ENCODE data around the gene YPEL3.

The YPEL3 gene

DNA sequence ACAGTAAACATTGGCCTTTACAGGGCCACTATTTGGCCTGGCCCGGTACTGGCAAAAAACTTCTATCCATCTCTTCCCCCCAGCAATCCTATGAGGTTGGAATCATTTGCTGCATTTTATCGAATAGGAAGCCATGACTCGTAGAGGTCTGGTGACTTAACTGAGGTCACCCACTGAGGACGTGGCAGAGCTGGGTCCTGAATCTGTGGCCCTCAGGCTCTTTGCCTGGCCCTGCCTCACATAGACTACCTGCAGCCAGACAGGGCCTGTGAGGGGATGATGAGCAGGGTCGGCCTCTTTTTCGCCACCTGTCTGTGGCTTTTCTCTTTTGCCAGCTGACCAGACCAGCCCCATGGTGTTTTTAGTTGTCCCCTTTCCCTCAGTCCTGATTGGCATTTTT, 18.4 kb downstream of the YPEL3 start:
- H3K9me3 Mint-ChIP-seq, result no peaks in the 10 kb centered on the region
- no peak for ATAC-seq (ENCODE audit: low read depth)
- H3K4me1 Mint-ChIP-seq, result peaks cover 22% of the 10 kb centered on the region
- peaks cover 21% of the 10 kb centered on the region for H3K36me3 Mint-ChIP-seq
- DNase-seq (ENCODE audit: low spot score in 2 of 2), result no peak
- peak overlapping the region; percentile 97 for H3K27ac Mint-ChIP-seq
- H3K4me3 Mint-ChIP-seq, result peak overlapping the region; percentile 22
- H3K27me3 Mint-ChIP-seq, result no peaks in the 10 kb centered on the region

DNA sequence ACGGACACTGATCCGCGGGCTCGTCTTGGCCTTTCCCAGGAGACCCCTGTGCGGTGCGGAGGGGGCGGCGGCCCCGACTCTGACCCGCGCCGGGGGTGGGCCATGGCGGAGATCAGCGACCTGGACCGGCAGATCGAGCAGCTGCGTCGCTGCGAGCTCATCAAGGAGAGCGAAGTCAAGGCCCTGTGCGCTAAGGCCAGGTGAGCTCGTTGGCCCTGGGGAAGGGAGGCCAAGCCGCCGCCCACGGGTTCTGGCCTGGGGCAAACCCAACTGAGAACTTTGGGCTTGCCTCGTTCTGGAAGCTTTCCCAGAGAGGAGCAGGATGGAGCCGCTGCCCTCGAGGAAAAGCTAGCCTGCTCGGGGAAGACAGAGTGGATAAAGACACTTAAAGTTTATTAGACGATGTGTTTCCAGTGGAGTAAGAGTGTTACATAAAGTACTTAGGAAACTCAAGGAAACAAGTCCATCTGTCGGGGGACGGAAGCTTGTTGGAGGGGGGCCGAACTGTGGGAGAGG, 19.7 kb downstream of the YPEL3 start:
- ATAC-seq (ENCODE audit: low read depth), result peak; percentile 48
- no peak for DNase-seq (ENCODE audit: low spot score in 2 of 2)
- H3K36me3 Mint-ChIP-seq, result peaks cover 15% of the 10 kb centered on the region
- no peaks in the 10 kb centered on the region for H3K9me3 Mint-ChIP-seq
- H3K27ac Mint-ChIP-seq, result peak overlapping the region; percentile 97
- H3K27me3 Mint-ChIP-seq, result no peaks in the 10 kb centered on the region
- H3K4me1 Mint-ChIP-seq, result peaks cover 22% of the 10 kb centered on the region
- H3K4me3 Mint-ChIP-seq, result peak overlapping the region; percentile 94

DNA sequence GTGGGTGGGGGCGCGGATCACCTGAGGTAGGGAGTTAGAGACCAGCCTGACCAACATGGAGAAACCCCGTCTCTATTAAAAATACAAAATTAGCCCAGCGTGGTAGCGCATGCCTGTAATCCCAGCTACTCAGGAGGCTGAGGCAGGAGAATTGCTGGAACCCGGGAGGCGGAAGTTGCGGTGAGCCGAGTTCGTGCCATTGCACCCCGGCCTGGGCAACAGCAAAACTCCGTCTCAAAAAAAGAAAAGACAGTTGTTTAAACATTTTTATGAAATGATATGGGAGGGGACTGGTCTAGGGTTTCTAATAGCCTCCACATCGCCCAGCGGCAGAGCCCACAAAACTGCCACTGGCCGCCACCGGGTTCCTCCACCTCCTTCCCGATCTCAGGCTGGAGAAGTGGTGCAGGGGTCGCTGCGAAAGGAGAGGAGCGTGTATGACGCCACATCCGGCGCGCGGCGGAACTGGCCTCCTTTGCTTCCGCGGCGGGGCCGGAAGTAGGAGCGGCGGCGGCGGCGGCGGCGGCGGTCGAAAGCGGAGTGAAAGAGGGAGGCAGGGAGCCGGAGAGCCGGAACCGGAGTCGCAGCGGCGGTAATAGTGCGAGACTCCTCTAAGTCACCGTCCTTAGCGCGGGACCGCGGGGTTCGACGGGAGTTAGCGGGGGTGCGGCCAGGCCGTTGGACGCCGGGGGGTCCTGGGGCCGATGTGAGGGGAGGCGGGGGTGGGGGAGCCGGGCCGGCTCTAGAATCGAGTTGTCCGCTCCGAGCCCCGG, 20.3 kb downstream of the YPEL3 start, which contains the start of gene PPP4C:
Gene PPP4C (plus strand): TSS at position 492 of the 773 bp plus-strand sequence. CDS start 384 bp downstream, outside the sequence.
- Mint-ChIP-seq H3K27me3 (no peaks in the 10 kb centered on the region), H3K36me3 (peaks cover 13% of the 10 kb centered on the region), H3K4me3 (peak within 1 kb of the TSS; percentile 94), H3K27ac (peak within 1 kb of the TSS; percentile 97), H3K9me3 (no peaks in the 10 kb centered on the region), H3K4me1 (peaks cover 22% of the 10 kb centered on the region)
- ATAC-seq (ENCODE audit: low read depth), result peak; percentile 94
- DNase-seq (ENCODE audit: low spot score in 2 of 2), result peak; percentile 79 to 86

DNA sequence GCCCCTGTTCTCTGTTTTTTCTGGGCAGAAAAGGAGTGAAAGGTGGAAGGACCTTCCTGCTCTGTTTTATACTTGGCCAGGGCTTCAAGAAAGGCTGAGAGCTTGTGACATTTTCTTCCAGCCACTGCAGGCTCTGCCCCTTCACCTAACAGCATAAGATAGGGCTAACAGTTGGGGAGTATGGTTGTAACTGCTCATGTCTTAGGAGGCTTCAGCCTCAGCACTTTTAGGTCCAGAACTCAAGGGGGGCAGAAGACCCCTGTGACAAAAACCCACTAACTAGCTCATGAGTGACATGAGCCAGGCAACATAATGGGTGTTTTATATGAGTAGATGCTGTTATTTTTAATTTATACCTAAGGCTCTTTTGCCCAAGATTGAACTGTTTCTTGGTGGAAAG, 25.5 kb downstream of the YPEL3 start:
- Mint-ChIP-seq H3K4me3 (no peak overlapping the region), H3K36me3 (peaks cover 21% of the 10 kb centered on the region), H3K27ac (no peak overlapping the region), H3K9me3 (no peaks in the 10 kb centered on the region), H3K4me1 (peaks cover 22% of the 10 kb centered on the region), H3K27me3 (no peaks in the 10 kb centered on the region)
- ATAC-seq (ENCODE audit: low read depth) (no peak), DNase-seq (ENCODE audit: low spot score in 2 of 2) (no peak)

DNA sequence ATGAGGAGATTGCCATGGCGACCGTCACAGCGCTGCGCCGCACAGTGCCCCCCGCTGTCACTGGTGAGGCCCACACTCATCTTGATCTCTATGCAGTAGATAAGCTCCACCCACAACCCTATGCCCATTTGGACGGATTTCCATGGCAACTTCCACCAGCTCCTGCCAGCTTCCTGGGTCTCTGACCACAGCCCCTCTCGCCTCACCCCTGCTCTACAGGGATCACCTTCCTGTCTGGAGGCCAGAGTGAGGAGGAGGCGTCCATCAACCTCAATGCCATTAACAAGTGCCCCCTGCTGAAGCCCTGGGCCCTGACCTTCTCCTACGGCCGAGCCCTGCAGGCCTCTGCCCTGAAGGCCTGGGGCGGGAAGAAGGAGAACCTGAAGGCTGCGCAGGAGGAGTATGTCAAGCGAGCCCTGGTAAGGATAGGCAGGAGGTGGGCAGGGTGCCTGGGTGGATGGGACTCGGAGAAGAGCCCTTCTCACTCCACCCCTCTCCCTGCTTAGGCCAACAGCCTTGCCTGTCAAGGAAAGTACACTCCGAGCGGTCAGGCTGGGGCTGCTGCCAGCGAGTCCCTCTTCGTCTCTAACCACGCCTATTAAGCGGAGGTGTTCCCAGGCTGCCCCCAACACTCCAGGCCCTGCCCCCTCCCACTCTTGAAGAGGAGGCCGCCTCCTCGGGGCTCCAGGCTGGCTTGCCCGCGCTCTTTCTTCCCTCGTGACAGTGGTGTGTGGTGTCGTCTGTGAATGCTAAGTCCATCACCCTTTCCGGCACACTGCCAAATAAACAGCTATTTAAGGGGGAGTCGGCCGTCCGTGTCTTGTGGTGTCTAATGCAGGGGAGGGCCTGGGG, 26.2 kb downstream of the YPEL3 start:
- no peaks in the 10 kb centered on the region for H3K9me3 Mint-ChIP-seq
- H3K4me1 Mint-ChIP-seq, result peaks cover 22% of the 10 kb centered on the region
- no peak overlapping the region for H3K27ac Mint-ChIP-seq
- ATAC-seq (ENCODE audit: low read depth) (no peak), DNase-seq (ENCODE audit: low spot score in 2 of 2) (no peak)
- H3K4me3 Mint-ChIP-seq, result no peak overlapping the region
- H3K36me3 Mint-ChIP-seq, result peaks cover 21% of the 10 kb centered on the region
- H3K27me3 Mint-ChIP-seq, result no peaks in the 10 kb centered on the region

DNA sequence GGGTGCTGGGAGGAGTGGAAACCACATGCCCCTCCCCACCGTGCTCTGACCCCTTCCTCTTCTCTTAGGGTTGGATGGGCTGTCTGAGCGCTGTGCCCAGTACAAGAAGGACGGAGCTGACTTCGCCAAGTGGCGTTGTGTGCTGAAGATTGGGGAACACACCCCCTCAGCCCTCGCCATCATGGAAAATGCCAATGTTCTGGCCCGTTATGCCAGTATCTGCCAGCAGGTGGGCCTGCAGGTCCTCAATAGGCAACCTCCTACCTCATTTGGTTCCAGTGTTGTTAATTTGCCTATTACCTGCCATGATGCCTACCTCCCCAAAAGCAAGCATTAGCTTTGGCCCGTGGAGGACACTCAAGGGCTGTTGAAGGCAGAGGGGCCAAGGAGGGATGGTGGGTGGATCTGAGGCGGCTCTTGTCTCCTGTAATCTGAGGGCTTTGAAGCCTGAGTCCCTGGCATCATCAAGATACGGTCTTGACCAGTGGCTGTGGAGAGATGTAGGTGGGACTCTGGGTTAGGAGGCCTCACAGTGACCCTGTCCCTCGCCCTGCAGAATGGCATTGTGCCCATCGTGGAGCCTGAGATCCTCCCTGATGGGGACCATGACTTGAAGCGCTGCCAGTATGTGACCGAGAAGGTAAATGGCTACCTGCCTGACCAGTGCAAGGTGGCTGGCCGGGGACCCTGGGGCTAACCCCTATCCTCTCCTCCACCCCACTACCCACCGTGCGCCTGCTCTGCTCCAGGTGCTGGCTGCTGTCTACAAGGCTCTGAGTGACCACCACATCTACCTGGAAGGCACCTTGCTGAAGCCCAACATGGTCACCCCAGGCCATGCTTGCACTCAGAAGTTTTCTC, 27.0 kb downstream of the YPEL3 start:
- Mint-ChIP-seq H3K27me3 (no peaks in the 10 kb centered on the region), H3K4me1 (peaks cover 22% of the 10 kb centered on the region), H3K4me3 (no peak overlapping the region), H3K9me3 (no peaks in the 10 kb centered on the region), H3K27ac (no peak overlapping the region), H3K36me3 (peaks cover 21% of the 10 kb centered on the region)
- ATAC-seq (ENCODE audit: low read depth) (no peak), DNase-seq (ENCODE audit: low spot score in 2 of 2) (peak; percentile 39 to 58)

DNA sequence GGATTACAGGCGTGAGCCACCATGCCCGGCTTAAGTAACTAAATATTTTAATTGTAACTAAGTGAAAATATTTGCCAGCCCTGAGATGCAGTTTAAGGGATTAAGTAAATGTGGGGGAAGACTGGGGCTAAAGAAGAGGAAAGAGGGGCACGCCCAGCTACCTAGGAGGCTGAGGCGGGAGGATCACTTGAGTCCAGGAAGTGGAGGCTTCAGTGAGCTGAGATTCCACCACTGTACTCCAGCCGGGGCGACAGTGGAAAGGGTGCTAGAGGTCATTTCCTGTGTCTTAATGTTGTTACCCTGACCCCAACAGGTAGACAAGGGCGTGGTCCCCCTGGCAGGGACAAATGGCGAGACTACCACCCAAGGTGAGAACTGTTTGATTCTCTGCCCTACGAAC, 27.7 kb downstream of the YPEL3 start:
- peaks cover 24% of the 10 kb centered on the region for H3K4me1 Mint-ChIP-seq
- DNase-seq (ENCODE audit: low spot score in 2 of 2), result no peak
- no peak overlapping the region for H3K4me3 Mint-ChIP-seq
- peaks cover 21% of the 10 kb centered on the region for H3K36me3 Mint-ChIP-seq
- H3K27me3 Mint-ChIP-seq, result no peaks in the 10 kb centered on the region
- no peak for ATAC-seq (ENCODE audit: low read depth)
- H3K27ac Mint-ChIP-seq, result no peak overlapping the region
- no peaks in the 10 kb centered on the region for H3K9me3 Mint-ChIP-seq

DNA sequence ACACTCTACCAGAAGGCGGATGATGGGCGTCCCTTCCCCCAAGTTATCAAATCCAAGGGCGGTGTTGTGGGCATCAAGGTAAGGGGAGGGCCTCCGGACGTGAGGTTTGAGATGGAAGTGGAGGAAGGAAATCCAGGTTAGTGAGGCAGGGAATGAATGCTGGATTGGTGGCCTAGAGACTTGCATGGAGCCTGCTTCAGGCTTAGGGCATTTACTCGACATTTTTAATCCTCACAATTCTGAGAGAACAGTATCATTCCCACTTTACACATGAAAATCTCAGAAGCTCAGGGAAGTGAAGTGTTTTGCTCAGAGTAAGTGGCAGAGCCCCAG, 28.5 kb downstream of the YPEL3 start:
- H3K4me1 Mint-ChIP-seq, result peaks cover 24% of the 10 kb centered on the region
- H3K27me3 Mint-ChIP-seq, result no peaks in the 10 kb centered on the region
- no peak overlapping the region for H3K4me3 Mint-ChIP-seq
- H3K27ac Mint-ChIP-seq, result no peak overlapping the region
- no peak for ATAC-seq (ENCODE audit: low read depth)
- peaks cover 21% of the 10 kb centered on the region for H3K36me3 Mint-ChIP-seq
- H3K9me3 Mint-ChIP-seq, result no peaks in the 10 kb centered on the region
- DNase-seq (ENCODE audit: low spot score in 2 of 2), result no peak

DNA sequence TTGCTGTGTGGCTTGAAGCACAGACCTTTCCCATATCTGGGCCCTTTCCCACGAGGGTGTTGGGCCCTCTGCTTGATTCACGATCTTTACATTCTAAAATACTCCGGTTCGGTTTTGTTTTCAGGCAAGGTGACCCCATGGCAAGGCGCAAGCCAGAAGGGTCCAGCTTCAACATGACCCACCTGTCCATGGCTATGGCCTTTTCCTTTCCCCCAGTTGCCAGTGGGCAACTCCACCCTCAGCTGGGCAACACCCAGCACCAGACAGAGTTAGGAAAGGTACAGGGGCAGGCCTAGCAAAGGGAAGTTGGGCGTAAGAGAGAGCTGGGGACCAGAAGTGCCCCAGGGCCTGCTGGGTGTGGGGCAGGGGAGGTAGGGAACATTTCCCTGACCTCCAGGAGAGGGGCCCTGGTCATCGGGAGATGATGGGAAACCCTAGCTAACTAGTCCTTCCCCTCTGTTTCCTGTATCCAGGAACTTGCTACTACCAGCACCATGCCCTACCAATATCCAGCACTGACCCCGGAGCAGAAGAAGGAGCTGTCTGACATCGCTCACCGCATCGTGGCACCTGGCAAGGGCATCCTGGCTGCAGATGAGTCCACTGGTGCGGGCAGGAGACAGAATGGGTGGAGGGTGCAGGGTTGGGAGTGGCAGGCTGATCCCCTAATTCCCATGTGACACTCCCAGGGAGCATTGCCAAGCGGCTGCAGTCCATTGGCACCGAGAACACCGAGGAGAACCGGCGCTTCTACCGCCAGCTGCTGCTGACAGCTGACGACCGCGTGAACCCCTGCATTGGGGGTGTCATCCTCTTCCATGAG, 29.0 kb downstream of the YPEL3 start:
- peak overlapping the region; percentile 98 for H3K4me3 Mint-ChIP-seq
- no peak for ATAC-seq (ENCODE audit: low read depth)
- peak overlapping the region; percentile 92 for H3K27ac Mint-ChIP-seq
- peaks cover 18% of the 10 kb centered on the region for H3K36me3 Mint-ChIP-seq
- H3K27me3 Mint-ChIP-seq, result no peaks in the 10 kb centered on the region
- DNase-seq (ENCODE audit: low spot score in 2 of 2), result no peak
- peaks cover 24% of the 10 kb centered on the region for H3K4me1 Mint-ChIP-seq
- no peaks in the 10 kb centered on the region for H3K9me3 Mint-ChIP-seq

DNA sequence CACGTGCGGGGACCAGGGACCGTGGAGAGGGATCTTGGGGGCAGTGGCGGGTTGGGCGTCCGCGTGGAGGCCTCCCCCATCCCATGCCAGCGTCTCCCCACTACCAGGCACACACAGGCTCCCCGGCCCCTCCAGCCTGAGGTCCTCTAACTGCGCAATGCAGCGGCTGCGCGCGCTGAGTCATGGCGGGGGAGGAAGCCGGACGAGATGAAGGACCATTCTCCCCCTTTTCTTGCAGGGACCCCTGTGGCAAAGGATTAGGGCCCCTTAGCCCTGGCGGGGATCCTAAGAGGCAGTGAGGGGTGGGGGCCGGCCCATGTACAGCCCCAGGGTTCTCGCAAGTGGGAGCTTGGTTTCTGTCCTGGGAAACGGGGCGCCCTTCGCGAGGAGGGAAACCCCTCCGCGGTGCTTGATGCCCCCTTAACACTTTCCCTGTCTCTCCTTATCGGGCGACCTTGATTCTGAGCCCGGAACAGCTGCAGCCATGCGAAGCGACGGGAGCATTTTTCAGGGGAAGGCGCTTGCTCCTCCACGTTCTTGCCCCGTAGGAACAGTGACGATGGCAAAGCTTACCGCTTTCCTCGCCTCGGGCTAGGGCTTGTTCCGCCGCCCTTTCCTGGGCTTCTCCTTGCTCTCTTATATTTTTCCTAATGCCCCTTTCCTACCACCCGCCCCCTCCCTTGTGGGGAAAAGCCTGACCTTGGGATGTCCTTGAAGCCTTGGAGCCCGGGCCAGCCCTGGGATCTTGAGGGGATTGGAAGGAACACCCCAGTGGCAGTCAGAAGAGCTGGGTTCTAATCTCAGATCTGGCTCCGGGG, 29.9 kb downstream of the YPEL3 start:
- Mint-ChIP-seq H3K36me3 (peaks cover 18% of the 10 kb centered on the region), H3K27ac (peak overlapping the region; percentile 92), H3K27me3 (no peaks in the 10 kb centered on the region), H3K9me3 (no peaks in the 10 kb centered on the region), H3K4me3 (peak overlapping the region; percentile 98), H3K4me1 (peaks cover 24% of the 10 kb centered on the region)
- ATAC-seq (ENCODE audit: low read depth), result no peak
- no peak for DNase-seq (ENCODE audit: low spot score in 2 of 2)

DNA sequence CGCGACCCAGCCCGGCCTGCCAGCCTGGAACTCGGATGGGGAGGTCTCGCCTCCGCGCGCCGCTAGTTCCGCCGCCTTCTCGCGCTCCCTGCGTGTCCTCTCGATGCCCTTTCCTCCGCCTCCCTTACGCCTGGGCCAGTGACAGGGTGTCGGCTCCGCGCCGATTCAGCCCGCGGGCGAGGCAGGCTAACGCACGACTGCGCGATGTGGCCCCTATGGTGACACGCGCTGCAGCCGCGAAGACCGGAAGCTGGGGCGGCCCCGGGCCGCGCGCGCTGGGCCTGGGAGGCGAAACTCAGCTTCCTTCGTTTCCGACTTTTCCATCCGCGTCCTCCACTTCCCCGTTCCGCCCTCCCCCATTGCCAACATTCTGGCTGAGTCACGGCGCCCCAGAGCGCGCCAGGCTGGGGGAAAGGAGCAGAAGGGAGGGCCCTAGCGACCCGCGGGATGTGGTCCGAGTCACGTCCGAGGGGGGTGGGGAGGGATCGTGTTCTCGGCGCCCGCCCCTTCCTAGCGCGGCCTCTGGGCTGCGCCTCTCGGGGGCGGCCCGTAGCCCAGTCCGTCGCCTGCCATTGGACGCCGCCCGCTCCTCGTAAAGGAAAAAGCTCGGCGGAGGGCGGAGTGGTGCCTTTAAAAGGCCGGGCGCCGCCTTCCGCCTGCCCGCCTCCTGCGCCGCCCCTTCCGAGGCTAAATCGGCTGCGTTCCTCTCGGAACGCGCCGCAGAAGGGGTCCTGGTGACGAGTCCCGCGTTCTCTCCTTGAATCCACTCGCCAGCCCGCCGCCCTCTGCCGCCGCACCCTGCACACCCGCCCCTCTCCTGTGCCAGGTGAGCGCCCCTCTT, 30.7 kb downstream of the YPEL3 start, which contains the start of gene ALDOA:
Gene ALDOA (plus strand): TSS at position 659 of the 841 bp plus-strand sequence. CDS start 1,138 bp downstream, outside the sequence.
- ATAC-seq (ENCODE audit: low read depth), result peak; percentile 82
- Mint-ChIP-seq H3K36me3 (peaks cover 17% of the 10 kb centered on the region), H3K4me3 (peak within 1 kb of the TSS; percentile 98)

DNA sequence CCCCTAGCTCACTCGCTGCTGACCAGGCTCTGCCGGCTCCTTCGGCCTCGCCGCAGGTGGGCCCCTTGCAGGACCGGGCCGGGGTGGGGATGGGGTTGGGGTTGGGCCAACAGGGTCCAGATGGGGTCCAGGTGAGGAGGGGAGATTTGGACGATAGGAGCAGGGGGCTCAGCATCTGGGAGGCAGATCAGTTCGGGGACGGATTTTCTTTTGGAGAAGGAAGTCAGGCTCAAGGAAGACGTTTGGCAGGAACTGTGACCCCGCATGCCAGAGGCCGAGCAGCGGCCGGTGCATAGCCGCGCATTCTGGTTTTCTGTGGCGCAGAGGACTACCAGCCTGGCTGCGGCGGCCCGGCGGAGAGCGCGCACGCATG, 31.3 kb downstream of the YPEL3 start:
- no peak for ATAC-seq (ENCODE audit: low read depth)

More for the DNA sequence above, 30.7 kb downstream of the YPEL3 start, which contains the start of gene ALDOA:
- peaks cover 27% of the 10 kb centered on the region for H3K4me1 Mint-ChIP-seq
- no peaks in the 10 kb centered on the region for H3K27me3 Mint-ChIP-seq
- no peaks in the 10 kb centered on the region for H3K9me3 Mint-ChIP-seq
- H3K27ac Mint-ChIP-seq, result peak within 1 kb of the TSS; percentile 92
- DNase-seq (ENCODE audit: low spot score in 2 of 2), result peak; percentile 91 to 93

More for the DNA sequence above, 31.3 kb downstream of the YPEL3 start:
- no peak for DNase-seq (ENCODE audit: low spot score in 2 of 2)
- no peaks in the 10 kb centered on the region for H3K9me3 Mint-ChIP-seq
- H3K36me3 Mint-ChIP-seq, result peaks cover 13% of the 10 kb centered on the region
- H3K27ac Mint-ChIP-seq, result peak overlapping the region; percentile 92
- peak overlapping the region; percentile 98 for H3K4me3 Mint-ChIP-seq
- no peaks in the 10 kb centered on the region for H3K27me3 Mint-ChIP-seq
- peaks cover 24% of the 10 kb centered on the region for H3K4me1 Mint-ChIP-seq

Measured in memory B cell (primary cell).